ENCODE measurements around the gene CALM3. TPM values are rescaled to one million over a fixed set of nuclear protein-coding genes. Genes with fewer than 3 reads are reported as not detected.

The CALM3 gene
- total and polyA plus RNA-seq, 2 of the 4 experiments (the other 2 are of a cell fraction) = 91.6 to 501 TPM

GRCh38 chr19:46578450-46578849, 22.7 kb upstream of the CALM3 start:
- no peak overlapping the region for H3K9ac ChIP-seq (ENCODE audit: low read depth, low read length)
- H2BK15ac ChIP-seq (ENCODE audit: low read depth, low read length) = no peak overlapping the region
- no peak overlapping the region for H4K8ac ChIP-seq (ENCODE audit: low read depth in 2 of 2, low read length in 2 of 2)
- no peak overlapping the region for H3K27ac ChIP-seq (ENCODE audit: insufficient read depth, low read length)
- TF ChIP-seq, protein P1, sequence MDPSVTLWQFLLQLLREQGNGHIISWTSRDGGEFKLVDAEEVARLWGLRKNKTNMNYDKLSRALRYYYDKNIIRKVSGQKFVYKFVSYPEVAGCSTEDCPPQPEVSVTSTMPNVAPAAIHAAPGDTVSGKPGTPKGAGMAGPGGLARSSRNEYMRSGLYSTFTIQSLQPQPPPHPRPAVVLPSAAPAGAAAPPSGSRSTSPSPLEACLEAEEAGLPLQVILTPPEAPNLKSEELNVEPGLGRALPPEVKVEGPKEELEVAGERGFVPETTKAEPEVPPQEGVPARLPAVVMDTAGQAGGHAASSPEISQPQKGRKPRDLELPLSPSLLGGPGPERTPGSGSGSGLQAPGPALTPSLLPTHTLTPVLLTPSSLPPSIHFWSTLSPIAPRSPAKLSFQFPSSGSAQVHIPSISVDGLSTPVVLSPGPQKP (IDR thresholded peaks at IDR 0.05; ENCODE audit: borderline replicate concordance, low read depth, low read length) = no peak
- no peak for TF ChIP-seq CEBPB (IDR thresholded peaks at IDR 0.05; ENCODE audit: low read depth, low read length)
- no peak for TF ChIP-seq MAFK (IDR thresholded peaks at IDR 0.05; ENCODE audit: low read depth, low read length)
- TF ChIP-seq, protein P2, sequence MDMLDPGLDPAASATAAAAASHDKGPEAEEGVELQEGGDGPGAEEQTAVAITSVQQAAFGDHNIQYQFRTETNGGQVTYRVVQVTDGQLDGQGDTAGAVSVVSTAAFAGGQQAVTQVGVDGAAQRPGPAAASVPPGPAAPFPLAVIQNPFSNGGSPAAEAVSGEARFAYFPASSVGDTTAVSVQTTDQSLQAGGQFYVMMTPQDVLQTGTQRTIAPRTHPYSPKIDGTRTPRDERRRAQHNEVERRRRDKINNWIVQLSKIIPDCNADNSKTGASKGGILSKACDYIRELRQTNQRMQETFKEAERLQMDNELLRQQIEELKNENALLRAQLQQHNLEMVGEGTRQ (IDR thresholded peaks at IDR 0.05; ENCODE audit: low read depth, low read length) = no peak
- TF ChIP-seq MAZ (IDR thresholded peaks at IDR 0.05; ENCODE audit: borderline replicate concordance, low read depth, low read length) = no peak
- dilution Hi-C loops (cut with HindIII; ENCODE audit: low sequenced_read_pairs, unreplicated experiment) = no loop called here
- no peak overlapping the region for H2BK20ac ChIP-seq (ENCODE audit: low read depth, low read length)
- H3K4ac ChIP-seq (ENCODE audit: low read depth, low read length) = no peak overlapping the region
- H2BK120ac ChIP-seq (ENCODE audit: low read depth, low read length) = no peak overlapping the region
- H3K4me2 ChIP-seq (ENCODE audit: low read depth, low read length) = no peak overlapping the region
- no peak overlapping the region for H4K91ac ChIP-seq (ENCODE audit: insufficient read depth, low read depth, low read length)
- H3K9me1 ChIP-seq (ENCODE audit: insufficient read depth, low read length) = no peaks in the 10 kb centered on the region; the same call in 1 of the 2 replicates
- no peak overlapping the region for H3K18ac ChIP-seq (ENCODE audit: low read depth, low read length)
- ChIA-PET CTCF (no interaction called here), POLR2A (ENCODE audit: unreplicated experiment) (no interaction called here)
- H3K56ac ChIP-seq (ENCODE audit: extremely low read depth, insufficient read depth, low read length) = no peak overlapping the region
- WGBS, 2 experiments (ENCODE audit: extremely low coverage in 2 of 2, insufficient read length in 1 of 2) = no CpG with 5 or more reads among the region's 4 CpGs
- H3K14ac ChIP-seq (replicated peaks; ENCODE audit: low read depth, low read length) = no peak overlapping the region
- no peaks in the 10 kb centered on the region; the same call in 1 of the 2 replicates for H3K9me3 ChIP-seq (ENCODE audit: control insufficient read depth, insufficient read depth, low read length)
- no peak overlapping the region for H2AFZ ChIP-seq (replicated peaks; ENCODE audit: low read length, poor library complexity)
- H3K27me3 ChIP-seq (ENCODE audit: control insufficient read depth, insufficient read depth, low read length) = peaks cover 17% of the 10 kb centered on the region
- intact Hi-C loops (cut with micrococcal nuclease) = no loop called here
- no peak overlapping the region for H3K23ac ChIP-seq (ENCODE audit: low read depth, low read length)
- H2AK9ac ChIP-seq (replicated peaks; ENCODE audit: low read depth, low read length, poor library complexity) = no peak overlapping the region
- no peak for ATAC-seq (ENCODE audit: low read depth)
- no peak overlapping the region for H3K4me3 ChIP-seq (ENCODE audit: insufficient read depth, low read depth, low read length)
- no peak overlapping the region for H2AK5ac ChIP-seq (ENCODE audit: low read depth, low read length)
- H4K5ac ChIP-seq (ENCODE audit: low read depth, low read length) = no peak overlapping the region
- H3K36me3 ChIP-seq (ENCODE audit: control insufficient read depth, insufficient read depth, low read length) = no peaks in the 10 kb centered on the region
- H4K20me1 ChIP-seq (ENCODE audit: insufficient read depth, low read length) = no peaks in the 10 kb centered on the region
- no peaks in the 10 kb centered on the region for H3K4me1 ChIP-seq (ENCODE audit: control insufficient read depth, insufficient read depth, low read length)
- no peak overlapping the region for H2BK5ac ChIP-seq (ENCODE audit: low read depth, low read length, poor library complexity, severe bottlenecking)
- in situ Hi-C loops (cut with MboI; ENCODE audit: low sequenced_read_pairs) = no loop called here
- no TSS peak for BruUV-seq (replicated peaks)
- no peak for DNase-seq
- H3K79me1 ChIP-seq (ENCODE audit: low read depth in 1 of 2, low read length in 2 of 2) = no peaks in the 10 kb centered on the region

Measured in IMR-90 (cell line).